Neutrophil (primary cell): ENCODE data around the gene FCHSD2.

ENCODE experiments used
- H3K27ac ChIP-seq: fragments of 200-600 bp; sonication (generic); 2 replicates; pipeline ENCODE4 v1.5.1; 2016; ENCODE audit warnings: mild to moderate bottlenecking, moderate library complexity
- H3K27me3 ChIP-seq: fragments of 200-600 bp; sonication (generic); 2 replicates; pipeline ENCODE4 v1.6.0; 2016; ENCODE audit warnings: mild to moderate bottlenecking
- H3K36me3 ChIP-seq: fragments of 200-600 bp; sonication (generic); 2 replicates; pipeline ENCODE4 v1.5.1; 2017
- H3K4me1 ChIP-seq, 2 experiments: fragments of 200-600 bp in 1 of 2; sonication (generic) in 1 of 2; 1 replicate in 1 of 2; 2 replicates in 1 of 2; pipeline versions ENCODE4 v1.5.1 to v1.6.1; 2013 to 2016; ENCODE audit warnings: low read depth in 1 of 2, low read length in 1 of 2, mild to moderate bottlenecking in 1 of 2, moderate library complexity in 1 of 2; ENCODE audit not compliant: control insufficient read depth in 1 of 2, insufficient read depth in 1 of 2
- H3K4me3 ChIP-seq, 2 experiments: fragments of 200-600 bp in 1 of 2; sonication (generic) in 1 of 2; 1 replicate in 1 of 2; 2 replicates in 1 of 2; pipeline ENCODE4 v1.5.1; 2013 to 2016; ENCODE audit warnings: low read depth in 1 of 2, low read length in 1 of 2, mild to moderate bottlenecking in 1 of 2, moderate library complexity in 1 of 2
- H3K9me3 ChIP-seq: fragments of 200-600 bp; sonication (generic); 2 replicates; pipeline ENCODE4 v1.5.1; 2016
- TF ChIP-seq, protein P1 (sequence below): fragments of 200-600 bp; sonication (generic); IDR thresholded peaks from 2 replicates; pipeline ENCODE4 v1.5.1; 2016; ENCODE audit warnings: antibody characterized with exemption

FCHSD2 gene

DNA sequence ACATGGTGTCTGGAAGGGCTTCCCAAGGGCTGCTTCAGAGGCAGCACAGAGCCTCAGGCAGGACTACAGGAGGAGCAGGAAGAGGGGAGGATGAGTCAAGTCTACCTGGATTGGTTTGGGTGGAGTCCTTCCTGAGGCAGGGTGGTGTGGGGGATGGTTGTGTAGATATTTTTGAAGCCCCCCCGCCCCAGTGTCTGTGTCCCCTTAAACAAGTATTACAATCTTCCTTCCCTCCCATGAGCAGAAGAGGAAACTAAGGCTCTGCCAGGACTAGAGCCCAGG, 34.7 kb upstream of the FCHSD2 start:
- TF ChIP-seq, protein P1, sequence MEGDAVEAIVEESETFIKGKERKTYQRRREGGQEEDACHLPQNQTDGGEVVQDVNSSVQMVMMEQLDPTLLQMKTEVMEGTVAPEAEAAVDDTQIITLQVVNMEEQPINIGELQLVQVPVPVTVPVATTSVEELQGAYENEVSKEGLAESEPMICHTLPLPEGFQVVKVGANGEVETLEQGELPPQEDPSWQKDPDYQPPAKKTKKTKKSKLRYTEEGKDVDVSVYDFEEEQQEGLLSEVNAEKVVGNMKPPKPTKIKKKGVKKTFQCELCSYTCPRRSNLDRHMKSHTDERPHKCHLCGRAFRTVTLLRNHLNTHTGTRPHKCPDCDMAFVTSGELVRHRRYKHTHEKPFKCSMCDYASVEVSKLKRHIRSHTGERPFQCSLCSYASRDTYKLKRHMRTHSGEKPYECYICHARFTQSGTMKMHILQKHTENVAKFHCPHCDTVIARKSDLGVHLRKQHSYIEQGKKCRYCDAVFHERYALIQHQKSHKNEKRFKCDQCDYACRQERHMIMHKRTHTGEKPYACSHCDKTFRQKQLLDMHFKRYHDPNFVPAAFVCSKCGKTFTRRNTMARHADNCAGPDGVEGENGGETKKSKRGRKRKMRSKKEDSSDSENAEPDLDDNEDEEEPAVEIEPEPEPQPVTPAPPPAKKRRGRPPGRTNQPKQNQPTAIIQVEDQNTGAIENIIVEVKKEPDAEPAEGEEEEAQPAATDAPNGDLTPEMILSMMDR = no peak
- Histone ChIP-seq H3K27ac (no peak overlapping the region), H3K4me3 (no peak overlapping the region), H3K36me3 (no peaks in the 10 kb centered on the region), H3K9me3 (no peaks in the 10 kb centered on the region), H3K4me1 (peaks cover 0 to 9% of the 10 kb centered on the region in 2 experiments), H3K27me3 (no peaks in the 10 kb centered on the region)

DNA sequence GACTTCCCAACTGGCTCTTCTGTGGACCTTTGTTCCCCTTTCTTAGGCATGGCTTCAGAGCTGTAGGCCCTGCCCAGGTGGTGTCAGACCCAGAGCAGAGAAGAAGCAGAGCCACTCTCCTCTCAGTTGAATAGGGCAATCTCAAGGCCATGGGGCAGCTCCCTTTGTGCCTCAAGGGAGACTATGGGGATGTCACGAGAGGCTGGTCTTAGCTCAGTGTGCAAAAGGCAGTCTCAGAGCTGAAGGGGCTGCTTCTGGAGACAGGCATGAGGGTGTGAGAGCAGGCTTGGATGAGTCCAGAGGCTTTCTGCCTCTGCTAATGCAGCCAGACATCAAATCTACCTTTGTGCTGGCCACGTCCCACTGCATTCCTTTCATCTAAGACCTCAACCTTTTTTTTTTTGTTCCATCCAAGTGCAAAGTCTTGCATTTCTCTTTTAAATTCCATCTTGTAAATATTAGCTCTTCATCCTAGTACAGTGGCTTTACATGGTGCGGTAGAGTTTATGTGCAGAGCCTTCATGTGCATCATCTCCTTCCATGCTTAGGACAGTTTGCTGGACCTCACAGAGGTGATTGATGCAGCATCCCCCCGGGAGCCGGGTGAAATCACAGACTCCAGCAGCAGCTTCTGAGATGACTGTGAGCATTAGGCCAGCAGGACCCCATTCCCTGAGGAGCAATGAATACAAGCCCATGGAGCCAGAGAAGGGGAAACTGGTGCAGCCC, 34.2 kb upstream of the FCHSD2 start:
- Histone ChIP-seq H3K27me3 (no peaks in the 10 kb centered on the region), H3K27ac (no peak overlapping the region), H3K4me1 (peaks cover 0 to 9% of the 10 kb centered on the region in 2 experiments), H3K36me3 (no peaks in the 10 kb centered on the region), H3K9me3 (no peaks in the 10 kb centered on the region), H3K4me3 (no peak overlapping the region)
- TF ChIP-seq, protein P1 = no peak

DNA sequence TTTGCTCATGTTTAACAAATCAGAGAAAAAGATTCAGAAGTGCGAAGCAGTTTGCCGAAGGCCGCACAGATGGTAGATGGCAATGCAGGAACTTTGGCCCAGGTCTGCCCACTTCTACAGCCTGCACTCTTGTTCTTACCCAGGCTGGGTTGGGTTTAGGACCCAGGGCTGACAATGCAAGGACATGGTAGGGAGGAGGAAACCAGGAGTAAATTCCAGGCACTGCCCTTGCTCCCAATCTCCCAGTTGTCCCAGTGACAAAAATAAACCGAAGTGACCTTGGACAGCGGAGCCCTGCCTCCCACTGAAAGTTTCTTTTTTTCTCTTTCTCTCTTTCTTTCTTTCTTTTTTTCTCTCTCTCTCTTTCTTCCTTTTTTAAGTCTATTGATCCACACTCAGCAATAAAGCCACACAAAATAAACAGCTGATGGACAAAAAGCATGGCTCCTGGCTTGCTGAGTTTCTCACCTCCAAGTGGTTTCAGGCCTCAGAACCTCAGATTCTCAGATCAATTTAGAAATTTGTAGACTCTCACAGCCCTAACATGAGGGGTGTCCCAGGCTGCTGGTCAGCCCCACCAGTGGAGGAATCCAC, 33.5 kb upstream of the FCHSD2 start:
- no peak overlapping the region for H3K4me3 ChIP-seq
- H3K27ac ChIP-seq = no peak overlapping the region
- TF ChIP-seq, protein P1 = no peak
- H3K27me3 ChIP-seq = no peaks in the 10 kb centered on the region
- no peaks in the 10 kb centered on the region for H3K36me3 ChIP-seq
- peaks cover 0 to 9% of the 10 kb centered on the region in 2 experiments for H3K4me1 ChIP-seq
- no peaks in the 10 kb centered on the region for H3K9me3 ChIP-seq

DNA sequence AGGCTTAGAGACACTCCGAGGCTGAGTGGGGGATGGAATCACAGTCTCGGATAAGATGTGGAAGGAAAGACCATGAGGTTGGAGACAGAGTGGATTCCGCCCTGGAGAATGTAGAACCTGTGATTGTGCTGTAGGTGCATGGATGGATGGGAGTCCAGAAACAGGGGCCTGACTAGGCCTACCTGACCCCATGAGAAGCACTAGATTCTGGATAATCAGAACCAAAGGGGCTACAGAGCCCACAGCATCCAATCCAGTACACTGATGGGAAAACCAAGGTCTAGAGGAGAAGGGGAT, 32.3 kb upstream of the FCHSD2 start:
- Histone ChIP-seq H3K27ac (no peak overlapping the region), H3K9me3 (no peaks in the 10 kb centered on the region), H3K4me1 (peaks cover 0 to 9% of the 10 kb centered on the region in 2 experiments), H3K27me3 (no peaks in the 10 kb centered on the region), H3K4me3 (no peak overlapping the region), H3K36me3 (no peaks in the 10 kb centered on the region)
- TF ChIP-seq, protein P1 = no peak

DNA sequence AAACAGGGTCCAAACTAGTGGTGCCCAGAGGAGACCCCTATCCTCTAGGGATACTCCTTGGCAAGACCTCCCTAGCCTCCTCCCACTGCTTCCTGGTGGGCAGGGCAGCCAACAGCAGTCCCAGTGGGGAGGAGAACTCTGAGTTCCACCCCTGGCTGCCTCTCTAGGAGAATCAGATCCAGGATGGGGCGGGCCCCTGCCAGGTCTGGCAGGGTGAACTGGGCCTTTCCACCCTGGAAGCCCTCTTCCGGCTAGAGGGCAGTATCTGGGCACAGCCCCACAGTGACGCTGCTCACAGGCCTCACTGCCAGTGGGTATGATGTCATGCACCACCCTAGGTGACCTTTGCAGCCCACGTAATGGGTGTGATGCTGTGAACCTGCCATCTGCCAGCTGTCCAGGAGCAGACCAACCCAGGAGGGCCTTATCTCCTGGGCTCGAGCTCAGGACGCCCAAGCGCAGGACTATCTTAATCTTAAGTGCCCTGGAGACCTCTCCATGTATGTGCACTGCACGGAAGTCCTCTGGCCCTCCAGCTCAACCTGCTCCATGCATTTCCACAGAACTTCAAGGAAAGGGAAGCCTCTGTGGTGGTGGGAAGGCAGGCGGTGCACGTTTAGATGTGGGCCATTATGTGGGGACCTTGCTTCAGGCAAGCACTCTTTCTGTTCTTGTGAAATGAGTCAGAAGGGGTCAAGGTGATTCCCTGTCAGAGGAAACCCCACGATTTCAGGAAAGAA, 31.8 kb upstream of the FCHSD2 start:
- H3K36me3 ChIP-seq = no peaks in the 10 kb centered on the region
- no peak overlapping the region for H3K4me3 ChIP-seq
- H3K9me3 ChIP-seq = no peaks in the 10 kb centered on the region
- peaks cover 0 to 9% of the 10 kb centered on the region in 2 experiments for H3K4me1 ChIP-seq
- no peaks in the 10 kb centered on the region for H3K27me3 ChIP-seq
- no peak overlapping the region for H3K27ac ChIP-seq
- TF ChIP-seq, protein P1 = no peak
